Measurements from ENCODE around the gene MAD1L1. TPM values are rescaled to one million over a fixed set of nuclear protein-coding genes. Genes with fewer than 3 reads are reported as not detected.

The MAD1L1 gene
- polyA plus RNA-seq, 3 donors from 2014 or later, result 85.0 to 166 (median 97.0) TPM

DNA sequence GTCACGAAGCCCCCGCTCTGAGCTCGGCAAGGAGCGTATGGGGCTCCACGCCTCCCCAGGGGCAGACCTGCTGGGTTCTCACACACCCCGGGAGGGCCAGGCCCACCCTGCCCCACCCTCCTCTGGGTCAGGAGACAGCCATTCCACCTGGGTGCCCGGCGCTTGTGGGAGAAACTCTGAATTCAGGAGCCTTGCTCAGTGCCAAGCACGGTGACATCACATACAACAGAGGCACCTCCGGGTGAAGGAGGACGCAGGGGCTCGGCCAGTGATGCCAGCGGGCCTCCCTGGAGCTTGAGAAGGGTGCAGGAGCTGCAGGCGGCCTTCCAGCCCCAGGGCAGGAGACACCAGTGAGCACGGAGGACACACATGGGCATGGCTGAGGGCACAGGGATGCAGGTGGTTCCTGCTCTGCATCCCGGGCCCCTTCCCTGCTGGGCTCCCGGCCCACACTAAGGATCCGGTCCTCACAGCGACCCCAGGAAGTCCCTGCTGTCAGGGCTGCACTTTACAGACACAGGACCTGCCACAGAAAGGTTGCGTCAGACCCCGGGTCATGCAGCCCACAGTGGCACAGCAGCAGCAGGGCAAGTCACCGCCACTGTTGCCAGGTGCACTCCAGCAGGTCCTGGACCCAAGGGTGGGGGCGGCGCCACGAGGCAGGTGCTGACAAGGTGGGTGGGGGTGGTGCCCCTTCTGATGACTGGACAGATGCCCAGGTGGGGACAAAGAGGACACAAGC lies 108.0 kb downstream of the MAD1L1 start:
- H3K27ac Mint-ChIP-seq, result no peak overlapping the region
- no peaks in the 10 kb centered on the region for H3K36me3 Mint-ChIP-seq
- H3K9me3 Mint-ChIP-seq, result no peaks in the 10 kb centered on the region
- no peak for DNase-seq
- H3K4me1 Mint-ChIP-seq, result peaks cover 10 to 15% of the 10 kb centered on the region in 2 donors
- no peak overlapping the region for H3K4me3 Mint-ChIP-seq
- peaks cover 3 to 7% (median 5%) of the 10 kb centered on the region in 3 donors for H3K27me3 Mint-ChIP-seq (ENCODE audit: low read depth in 3 of 3)

DNA sequence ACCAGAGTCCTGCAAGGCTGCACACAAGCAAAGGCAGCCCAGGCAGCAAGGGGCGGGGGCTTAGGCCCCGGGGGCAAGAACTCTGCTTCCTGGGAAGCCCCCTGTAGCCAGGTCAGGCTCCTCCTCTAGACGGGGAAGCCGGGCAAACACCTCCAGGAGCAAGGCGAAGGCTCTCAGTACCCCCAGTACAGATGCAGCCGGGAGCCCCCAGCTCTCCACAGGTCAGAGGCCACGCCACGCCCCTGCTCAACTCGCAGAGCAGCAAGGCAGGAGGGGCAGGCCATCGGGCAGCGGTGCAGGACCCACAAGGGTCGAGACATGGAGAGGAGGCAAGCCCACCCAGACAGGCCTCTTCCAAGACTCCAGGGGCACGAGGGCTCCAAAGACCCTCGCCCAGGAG lies 108.8 kb downstream of the MAD1L1 start:
- Mint-ChIP-seq H3K27ac (no peak overlapping the region), H3K9me3 (no peaks in the 10 kb centered on the region), H3K27me3 (ENCODE audit: low read depth in 3 of 3) (peaks cover 3 to 8% (median 5%) of the 10 kb centered on the region in 3 donors), H3K4me1 (peaks cover 19 to 24% of the 10 kb centered on the region in 2 donors), H3K4me3 (no peak overlapping the region), H3K36me3 (no peaks in the 10 kb centered on the region)
- DNase-seq, result no peak

DNA sequence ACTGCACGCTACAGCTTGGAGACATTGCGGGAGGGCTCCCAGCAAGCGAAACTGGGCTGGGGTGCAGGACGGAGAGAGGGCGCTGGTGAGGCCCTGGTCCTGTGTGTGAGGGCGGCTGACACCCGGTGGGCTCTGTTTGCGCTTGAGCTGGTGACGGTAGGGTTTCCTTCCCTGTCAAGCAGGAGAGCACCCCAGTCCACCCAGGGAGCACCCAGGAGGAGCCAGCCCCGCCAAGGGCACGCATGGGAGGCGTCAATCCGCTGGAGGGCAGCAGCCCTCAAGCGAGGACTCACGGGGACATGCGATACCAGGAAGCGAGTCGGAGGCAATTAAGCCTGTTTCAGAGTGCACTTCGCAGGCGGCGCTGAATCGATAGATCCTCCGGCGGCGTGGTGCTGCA lies 109.4 kb downstream of the MAD1L1 start:
- H3K4me3 Mint-ChIP-seq, result no peak overlapping the region
- H3K36me3 Mint-ChIP-seq, result no peaks in the 10 kb centered on the region
- H3K27me3 Mint-ChIP-seq (ENCODE audit: low read depth in 3 of 3), result peaks cover 3 to 8% (median 5%) of the 10 kb centered on the region in 3 donors
- H3K27ac Mint-ChIP-seq, result no peak overlapping the region
- H3K9me3 Mint-ChIP-seq, result no peaks in the 10 kb centered on the region
- no peak for DNase-seq
- peaks cover 24 to 29% of the 10 kb centered on the region in 2 donors for H3K4me1 Mint-ChIP-seq

DNA sequence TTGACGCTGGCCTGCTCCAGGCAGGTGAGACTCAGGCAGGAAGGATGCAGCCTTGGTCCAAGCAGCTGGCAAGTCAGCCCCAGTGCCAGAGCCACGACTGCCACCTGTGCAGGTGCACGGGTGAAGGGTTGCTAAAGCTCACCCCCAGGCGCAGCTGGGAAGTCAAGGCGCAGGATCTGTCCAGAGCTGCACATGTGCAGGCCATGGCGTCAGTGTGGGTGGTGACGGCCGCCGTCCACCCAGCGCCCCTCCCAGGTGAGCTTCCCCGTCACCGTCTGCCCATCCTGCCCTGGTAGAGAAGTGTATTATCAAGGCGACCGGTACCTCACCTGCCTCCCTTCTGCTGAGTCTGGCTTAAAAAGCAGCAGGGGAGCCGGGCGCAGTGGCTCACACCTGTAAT lies 110.1 kb downstream of the MAD1L1 start:
- H3K36me3 Mint-ChIP-seq, result no peaks in the 10 kb centered on the region
- peaks cover 29 to 33% of the 10 kb centered on the region in 2 donors for H3K4me1 Mint-ChIP-seq
- DNase-seq, result no peak
- H3K4me3 Mint-ChIP-seq, result no peak overlapping the region
- no peak overlapping the region for H3K27ac Mint-ChIP-seq
- H3K9me3 Mint-ChIP-seq, result no peaks in the 10 kb centered on the region
- H3K27me3 Mint-ChIP-seq (ENCODE audit: low read depth in 3 of 3), result peaks cover 3 to 10% (median 5%) of the 10 kb centered on the region in 3 donors

DNA sequence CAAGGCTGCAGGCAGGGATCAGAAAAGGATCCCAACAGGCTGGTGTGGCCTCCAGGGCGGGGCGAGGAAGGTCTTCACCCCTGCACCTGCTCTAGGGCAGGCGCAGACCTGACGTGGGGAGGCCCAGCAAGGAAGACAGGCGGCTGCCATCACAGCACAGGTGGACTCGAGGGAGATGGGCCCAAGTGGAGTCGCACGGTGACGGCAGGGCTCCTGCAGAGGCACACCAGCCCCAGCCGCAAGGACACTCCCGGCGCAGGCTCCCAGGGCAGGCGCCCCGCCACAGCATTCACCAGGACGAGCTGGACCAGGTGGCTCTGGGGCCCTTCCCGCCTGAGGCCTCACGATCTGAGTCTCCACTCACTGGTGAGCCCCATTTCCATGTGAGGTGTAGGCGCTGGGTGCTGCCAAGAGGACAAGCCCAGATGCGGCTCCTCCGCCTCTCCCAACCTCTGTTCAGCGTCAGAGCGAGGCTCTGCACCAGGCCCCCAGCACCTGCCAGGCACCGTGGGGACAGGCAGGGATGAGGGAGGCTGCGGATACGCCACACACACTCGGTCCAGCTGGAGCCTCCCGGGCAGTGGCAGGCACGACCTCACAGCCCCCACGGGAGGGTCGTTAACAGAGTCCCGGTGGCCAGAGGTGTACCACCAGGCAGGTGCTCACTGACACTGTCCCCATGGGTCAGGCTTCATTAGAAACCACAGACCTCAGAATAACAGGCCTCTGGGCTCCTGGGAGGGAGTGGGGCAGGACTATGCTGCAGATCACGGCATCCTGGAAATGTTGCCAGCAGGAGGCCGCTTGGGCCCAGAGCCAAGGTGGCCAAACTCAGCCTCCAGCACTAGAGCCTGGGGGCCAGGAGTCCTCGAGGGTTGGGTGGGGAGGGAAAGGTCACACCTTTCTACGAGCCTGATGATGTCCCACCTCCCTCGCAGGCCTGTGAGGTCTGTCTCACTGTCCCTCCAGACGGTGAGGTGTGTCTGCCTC lies 111.6 kb downstream of the MAD1L1 start:
- Mint-ChIP-seq H3K4me1 (peaks cover 33% of the 10 kb centered on the region in 2 donors), H3K27ac (peak overlapping the region; percentile 61 to 93 (median 91)), H3K9me3 (no peaks in the 10 kb centered on the region), H3K36me3 (no peaks in the 10 kb centered on the region), H3K4me3 (peak overlapping the region; percentile 72 to 88 (median 84)), H3K27me3 (ENCODE audit: low read depth in 3 of 3) (peaks cover 2 to 13% (median 5%) of the 10 kb centered on the region in 3 donors)
- no peak for DNase-seq

DNA sequence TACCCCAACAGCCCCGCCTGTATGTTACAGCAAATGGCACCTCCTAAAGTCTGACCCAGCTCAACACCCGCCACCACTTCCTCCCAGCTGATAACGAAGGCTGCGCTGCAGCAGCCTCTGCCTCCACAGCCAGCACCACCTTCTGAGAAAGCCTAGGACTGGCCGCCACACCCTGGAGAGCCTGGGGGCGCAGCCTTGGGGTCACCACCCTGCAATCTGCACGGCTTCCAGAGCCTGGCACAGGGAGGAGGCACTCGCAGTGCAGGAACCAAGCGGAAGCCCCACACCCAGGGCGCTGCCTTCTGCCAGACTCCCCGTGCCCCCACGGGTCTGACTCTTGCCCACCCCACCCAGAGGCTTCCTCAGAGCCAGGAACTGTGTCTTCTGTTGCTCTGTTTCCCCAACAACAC lies 112.5 kb downstream of the MAD1L1 start:
- H3K27ac Mint-ChIP-seq, result peak overlapping the region; percentile 67 to 93 (median 91)
- H3K9me3 Mint-ChIP-seq, result no peaks in the 10 kb centered on the region
- H3K4me3 Mint-ChIP-seq, result peak overlapping the region; percentile 72 to 88 (median 84)
- H3K4me1 Mint-ChIP-seq, result peaks cover 33 to 37% of the 10 kb centered on the region in 2 donors
- no peaks in the 10 kb centered on the region for H3K36me3 Mint-ChIP-seq
- H3K27me3 Mint-ChIP-seq (ENCODE audit: low read depth in 3 of 3), result peaks cover under 1 to 13% (median 5%) of the 10 kb centered on the region in 3 donors
- peak; percentile 79 to 85 (median 83) for DNase-seq

DNA sequence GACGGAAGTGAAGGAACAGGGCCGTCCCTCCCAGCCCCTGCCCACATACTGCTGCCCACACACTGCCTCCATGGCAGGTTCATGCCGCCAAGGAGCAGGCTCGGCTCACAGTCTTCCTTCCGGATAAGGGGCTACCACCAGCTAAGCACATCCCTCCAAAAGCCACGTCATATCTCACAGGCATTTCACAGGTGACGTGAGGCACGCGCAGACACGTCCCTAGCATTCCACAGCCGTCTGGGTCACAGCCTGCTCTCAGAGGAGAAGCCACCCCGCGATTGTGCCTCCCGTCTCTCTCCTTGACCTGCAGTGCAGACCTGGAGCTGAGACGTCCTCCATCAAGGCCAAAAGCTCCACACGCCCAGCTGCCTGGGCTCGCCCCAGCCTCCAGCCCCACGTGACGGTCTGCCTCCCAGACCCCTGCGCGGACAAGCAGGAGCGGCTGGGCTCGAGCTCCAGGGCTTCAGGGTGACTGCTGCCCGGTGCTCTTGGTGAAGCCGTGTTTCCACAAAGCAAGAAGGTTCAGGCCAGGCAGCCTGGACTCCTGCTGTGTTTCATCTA lies 114.0 kb downstream of the MAD1L1 start:
- peak overlapping the region in 3 of 6 donors; percentile 14 to 92 (median 86) for H3K27ac Mint-ChIP-seq
- no peak for DNase-seq
- H3K4me1 Mint-ChIP-seq, result peaks cover 33 to 41% of the 10 kb centered on the region in 2 donors
- H3K36me3 Mint-ChIP-seq, result peaks cover 2 to 6% (median 3%) of the 10 kb centered on the region in 3 donors
- peaks cover 0 to 13% (median 5%) of the 10 kb centered on the region in 3 donors for H3K27me3 Mint-ChIP-seq (ENCODE audit: low read depth in 3 of 3)
- peak overlapping the region in 1 of 5 donors; percentile 18 for H3K4me3 Mint-ChIP-seq
- H3K9me3 Mint-ChIP-seq, result no peaks in the 10 kb centered on the region

DNA sequence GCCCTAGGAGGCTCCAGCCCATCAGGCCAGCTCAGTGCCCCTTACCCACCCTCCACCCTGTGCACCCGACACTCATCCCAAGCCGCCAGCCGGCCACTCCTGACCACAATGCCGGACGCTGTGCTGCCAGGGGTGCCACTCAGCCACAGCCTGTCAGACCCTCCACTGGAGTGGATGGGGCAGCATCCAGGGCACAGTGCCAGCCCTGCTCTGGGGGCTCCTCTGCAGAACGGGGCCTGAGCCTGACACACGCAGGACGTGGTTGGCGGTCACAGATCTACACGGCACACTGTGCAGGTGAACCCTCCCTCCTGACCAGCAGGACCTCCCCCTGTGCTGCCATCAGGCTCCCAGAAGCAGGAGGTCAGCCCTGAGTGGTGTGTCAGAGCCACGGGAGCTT lies 114.7 kb downstream of the MAD1L1 start:
- Mint-ChIP-seq H3K4me3 (peak overlapping the region in 1 of 5 donors; percentile 18), H3K27me3 (ENCODE audit: low read depth in 3 of 3) (peaks cover 0 to 13% (median 5%) of the 10 kb centered on the region in 3 donors), H3K4me1 (peaks cover 34 to 45% of the 10 kb centered on the region in 2 donors), H3K36me3 (peaks cover 4 to 7% (median 6%) of the 10 kb centered on the region in 3 donors), H3K9me3 (no peaks in the 10 kb centered on the region), H3K27ac (peak overlapping the region in 1 of 6 donors; percentile 34)
- DNase-seq, result no peak

DNA sequence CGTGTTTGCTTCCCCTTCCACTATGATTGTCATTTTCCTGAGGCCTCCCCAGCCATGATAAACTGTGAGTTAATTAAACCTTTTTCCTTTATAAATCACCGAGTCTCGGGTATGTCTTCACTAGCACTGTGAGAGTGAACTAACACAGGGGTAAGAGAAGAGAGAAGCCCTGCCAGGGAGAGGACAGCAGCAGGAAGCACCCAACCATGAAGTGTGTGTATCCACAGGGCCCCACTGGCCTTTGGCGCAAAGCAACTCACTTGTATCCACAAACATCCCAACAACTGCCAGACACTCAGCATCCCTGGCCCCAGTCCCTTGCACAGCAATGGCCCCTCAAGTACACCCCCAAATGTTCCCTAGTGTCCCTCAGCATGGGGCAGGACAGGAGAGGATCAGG lies 115.1 kb downstream of the MAD1L1 start:
- DNase-seq, result no peak
- H3K27me3 Mint-ChIP-seq (ENCODE audit: low read depth in 3 of 3), result peaks cover 2 to 13% (median 7%) of the 10 kb centered on the region in 3 donors
- peaks cover 4 to 7% (median 6%) of the 10 kb centered on the region in 3 donors for H3K36me3 Mint-ChIP-seq
- peaks cover 38 to 49% of the 10 kb centered on the region in 2 donors for H3K4me1 Mint-ChIP-seq
- H3K27ac Mint-ChIP-seq, result peak overlapping the region in 2 of 6 donors; percentile 4 to 34
- no peaks in the 10 kb centered on the region for H3K9me3 Mint-ChIP-seq
- peak overlapping the region in 1 of 5 donors; percentile 18 for H3K4me3 Mint-ChIP-seq

DNA sequence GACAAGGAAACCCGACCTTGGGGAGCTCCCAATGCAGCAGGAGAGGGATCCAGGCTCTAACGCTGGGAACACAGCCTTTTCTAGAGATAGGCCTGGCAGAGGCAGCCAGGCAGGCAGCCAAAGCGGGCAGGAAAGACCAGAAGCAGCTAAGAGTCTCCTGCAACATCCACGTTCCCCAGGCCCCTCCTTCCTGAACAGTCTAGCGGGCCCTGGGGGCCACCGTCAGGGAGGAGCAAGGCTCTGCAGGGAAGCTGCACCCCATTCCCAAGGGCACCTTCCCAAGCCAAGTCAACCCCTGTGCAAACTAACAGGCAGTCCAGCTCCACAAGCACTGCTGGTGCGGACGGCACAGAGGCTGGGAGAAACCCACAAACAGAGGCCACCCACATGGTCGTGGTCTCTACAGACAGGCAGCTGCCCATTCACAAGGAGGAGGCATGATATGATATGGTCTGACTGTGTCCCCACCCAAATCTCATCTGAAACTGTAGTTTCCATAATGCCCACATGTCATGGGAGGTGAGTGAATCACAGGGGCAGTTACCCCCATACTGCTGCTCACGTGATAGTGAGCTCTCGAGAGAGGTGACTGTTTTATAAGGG lies 115.7 kb downstream of the MAD1L1 start:
- Mint-ChIP-seq H3K4me3 (no peak overlapping the region), H3K27ac (peak overlapping the region in 2 of 6 donors; percentile 4 to 34), H3K27me3 (ENCODE audit: low read depth in 3 of 3) (peaks cover 2 to 16% (median 7%) of the 10 kb centered on the region in 3 donors), H3K4me1 (peaks cover 43 to 55% of the 10 kb centered on the region in 2 donors), H3K9me3 (no peaks in the 10 kb centered on the region), H3K36me3 (peaks cover 4 to 10% (median 6%) of the 10 kb centered on the region in 3 donors)
- no peak for DNase-seq

DNA sequence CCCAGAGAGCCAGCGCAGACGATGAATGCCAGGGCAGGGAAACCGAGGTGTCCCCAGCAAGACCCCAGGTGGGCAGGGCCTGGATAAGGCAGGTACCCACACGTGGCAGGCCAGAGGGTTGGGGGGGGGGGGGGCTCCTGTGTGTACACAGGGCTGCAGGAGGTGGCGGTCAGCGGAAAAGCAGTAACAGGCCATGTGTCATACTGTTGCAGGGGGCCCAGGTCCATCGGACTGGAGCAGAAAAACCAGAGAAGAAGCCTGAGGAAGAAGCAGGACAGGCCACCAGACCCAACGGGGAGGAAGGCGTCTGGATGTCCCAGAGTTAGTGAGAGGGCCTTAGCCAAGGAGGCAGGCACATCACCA lies 116.3 kb downstream of the MAD1L1 start:
- peaks cover 46 to 61% of the 10 kb centered on the region in 2 donors for H3K4me1 Mint-ChIP-seq
- H3K27ac Mint-ChIP-seq, result peak overlapping the region in 1 of 6 donors; percentile 25
- H3K27me3 Mint-ChIP-seq (ENCODE audit: low read depth in 3 of 3), result peaks cover 2 to 17% (median 7%) of the 10 kb centered on the region in 3 donors

DNA sequence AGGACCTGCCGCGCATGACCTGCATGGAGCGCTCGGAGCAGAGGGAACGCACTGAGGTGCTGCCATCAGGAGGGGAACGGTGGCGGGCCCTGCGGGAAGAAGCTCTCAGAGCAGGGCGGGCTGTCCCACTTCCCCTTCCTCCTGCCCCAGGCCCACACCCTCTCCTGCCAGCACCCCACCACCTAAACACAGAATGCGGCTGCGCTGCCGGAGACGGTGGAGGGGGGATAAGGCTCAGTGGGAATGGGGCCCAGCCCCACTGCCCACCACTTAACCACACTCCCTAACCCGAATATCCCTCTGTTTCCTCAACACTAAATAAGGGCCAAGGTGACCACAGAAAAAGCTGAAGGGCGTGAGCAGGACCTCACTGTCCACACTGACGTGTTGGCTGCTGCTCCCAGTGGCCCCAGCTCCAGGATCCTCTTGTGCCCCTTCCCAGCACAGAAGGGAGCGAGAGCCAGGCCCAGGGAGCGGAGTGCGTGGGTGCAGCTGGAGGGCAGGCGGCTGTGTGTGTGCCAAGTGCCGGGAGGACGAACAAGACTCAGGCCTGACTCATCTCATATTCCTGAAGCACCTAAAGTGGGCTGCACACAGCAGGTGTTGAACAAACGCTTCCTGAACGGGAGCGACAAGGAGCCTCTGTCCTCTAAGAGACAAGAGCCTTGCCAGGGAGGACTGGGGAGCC lies 116.8 kb downstream of the MAD1L1 start:
- peaks cover 4 to 17% (median 7%) of the 10 kb centered on the region in 3 donors for H3K27me3 Mint-ChIP-seq (ENCODE audit: low read depth in 3 of 3)
- DNase-seq, result no peak
- peaks cover 51 to 65% of the 10 kb centered on the region in 2 donors for H3K4me1 Mint-ChIP-seq
- H3K4me3 Mint-ChIP-seq, result no peak overlapping the region
- no peak overlapping the region for H3K27ac Mint-ChIP-seq
- no peaks in the 10 kb centered on the region for H3K9me3 Mint-ChIP-seq
- H3K36me3 Mint-ChIP-seq, result peaks cover 4 to 13% (median 6%) of the 10 kb centered on the region in 3 donors

More for the DNA sequence above, 116.3 kb downstream of the MAD1L1 start:
- DNase-seq, result no peak
- H3K9me3 Mint-ChIP-seq, result no peaks in the 10 kb centered on the region
- peak overlapping the region in 1 of 5 donors; percentile 11 for H3K4me3 Mint-ChIP-seq
- peaks cover 4 to 13% (median 6%) of the 10 kb centered on the region in 3 donors for H3K36me3 Mint-ChIP-seq
